H1 (cell line): ENCODE data around the gene PRSS16. TPM values are rescaled to one million over a fixed set of nuclear protein-coding genes. Genes with fewer than 3 reads are reported as not detected.

Experiments used
- ATF2 ChIP-seq: IDR thresholded peaks from 2 replicates; pipeline ENCODE4 v1.6.1; 2012; ENCODE audit warnings: low read length, inconsistent platforms
- CBX8 ChIP-seq: fragments of 300-800, 300-1000 bp; sonication (generic); IDR thresholded peaks from 2 replicates; pipeline ENCODE4 v1.7.1; 2016; ENCODE audit warnings: low read depth, low read length, borderline replicate concordance
- CHD2 ChIP-seq: IDR thresholded peaks from 2 replicates; pipeline ENCODE4 v1.6.1; 2012; ENCODE audit warnings: low read length, improper control_type of control experiment
- CHD7 ChIP-seq: fragments of 300-600 bp; sonication (generic); IDR thresholded peaks from 2 replicates; pipeline ENCODE4 v1.7.1; 2012; ENCODE audit warnings: low read length, moderate library complexity, mild to moderate bottlenecking, inconsistent platforms; ENCODE audit not compliant: insufficient replicate concordance
- EGR1 ChIP-seq: IDR thresholded peaks from 2 replicates; pipeline ENCODE4 v1.6.1; 2011; ENCODE audit warnings: low read depth, low read length, borderline replicate concordance
- HDAC6 ChIP-seq: IDR thresholded peaks from one replicate; pipeline ENCODE4 v1.7.1; 2012; ENCODE audit warnings: low read depth, mild to moderate bottlenecking, inconsistent platforms, low read length, moderate library complexity
- MAX ChIP-seq: IDR thresholded peaks from 2 replicates; pipeline ENCODE4 v1.6.1; 2012; ENCODE audit warnings: inconsistent platforms
- POLR2A ChIP-seq, 2 experiments: IDR thresholded peaks; 1 replicate in 1 of 2; 2 replicates in 1 of 2; pipeline ENCODE4 v1.6.1; 2011; ENCODE audit warnings: low read depth in 2 of 2, low read length in 2 of 2, mild to moderate bottlenecking in 2 of 2; ENCODE audit errors: control extremely low read depth in 1 of 2
- SIN3A ChIP-seq, 2 experiments: IDR thresholded peaks in 1 of 2; conservative IDR thresholded peaks in 1 of 2; 2 replicates each; pipeline ENCODE4 v1.6.1; 2011 to 2012; ENCODE audit warnings: low read length in 2 of 2, improper control_type of control experiment in 1 of 2, low read depth in 1 of 2, mild to moderate bottlenecking in 1 of 2
- TEAD4 ChIP-seq: IDR thresholded peaks from 2 replicates; pipeline ENCODE4 v1.6.1; 2012; ENCODE audit warnings: low read depth, low read length, inconsistent platforms, mixed read lengths
- polyA plus RNA-seq, 7 experiments: library from polyadenylated mRNA; depleted of rRNA in 3 of 7; stranded (reverse) in 5 of 7; unstranded in 2 of 7; fragments of >200 nt in 5 of 7; fragments of 200-250 nt in 2 of 7; gene quantifications; 1 replicate in 5 of 7; 2 replicates in 1 of 7; 4 replicates in 1 of 7; pipeline versions ENCODE4 v1.2.1 to v1.2.3, GENCODE V29; 2011 to 2013; ENCODE audit warnings: missing spikeins in 2 of 7, mixed read lengths in 2 of 7
- total RNA-seq: library from RNA; stranded (reverse); fragmentation: NEBNext Ultra II Directional; extraction: Animal tissue kit (Norgen Biotek cat#: 25700); gene quantifications from 2 replicates; pipeline ENCODE4 v1.2.1, GENCODE V29; 2021

The PRSS16 gene
- total and polyA plus RNA-seq, 2 of the 8 experiments (the other 6 are each of a cell fraction or from before 2014, with no cell fraction given): 20.2 to 38.9 TPM

GRCh38 chr6:27239258-27239657 lies 8.2 kb upstream of the PRSS16 start (continued):
- no peak for TF ChIP-seq CHD7
- TF ChIP-seq TEAD4: no peak
- TF ChIP-seq EGR1: no peak
- no peak for TF ChIP-seq ATF2
- no peak for TF ChIP-seq POLR2A (IDR thresholded peaks at IDR 0.05; ENCODE audit: control extremely low read depth in 1 of 2, low read depth in 2 of 2, low read length in 2 of 2)
- no peak for TF ChIP-seq CHD2
- no peak for TF ChIP-seq HDAC6
- no peak for TF ChIP-seq CBX8
- no peak for TF ChIP-seq SIN3A (conservative IDR thresholded peaks at IDR 0.05 in 1 of 2, IDR thresholded peaks at IDR 0.05 in 1 of 2; ENCODE audit: low read depth in 1 of 2, low read length in 2 of 2)
- no peak for TF ChIP-seq MAX
